Natural killer cell (primary cell): ENCODE results near the gene MEX3C. TPM values are rescaled to one million over a fixed set of nuclear protein-coding genes. Genes with fewer than 3 reads are reported as not detected.

Source experiments
- ATAC-seq, 3 donors: fragments of 150-1000 bp in 2 of 3; fragments of 200-7000 bp in 1 of 3; cut with Tn5 transposase; 1 replicate in 1 of 3; 2 replicates in 2 of 3; pipeline ENCODE4 v1.10.0; 2021; ENCODE audit warnings: mild to moderate bottlenecking in 2 of 3, moderate library complexity in 2 of 3
- DNase-seq, 2 donors: peaks; one replicate each; pipeline versions ENCODE4 v3.0.0 to v3.0.0-alpha.2; 2013 to 2021; ENCODE audit warnings: mixed read lengths in 1 of 2
- H3K27ac ChIP-seq: one replicate; pipeline ENCODE4 v1.5.1; 2013; ENCODE audit warnings: mild to moderate bottlenecking, low read length
- H3K27me3 ChIP-seq: one replicate; pipeline ENCODE4 v1.6.1; 2013; ENCODE audit warnings: low read length; ENCODE audit not compliant: control insufficient read depth, insufficient read depth
- H3K36me3 ChIP-seq: one replicate; pipeline ENCODE4 v1.6.1; 2013; ENCODE audit warnings: low read length; ENCODE audit not compliant: control insufficient read depth, insufficient read depth
- H3K4me1 ChIP-seq: one replicate; pipeline ENCODE4 v1.6.1; 2013; ENCODE audit warnings: low read length; ENCODE audit not compliant: control insufficient read depth, insufficient read depth
- H3K4me3 ChIP-seq: one replicate; pipeline ENCODE4 v1.5.1; 2013; ENCODE audit warnings: low read length
- H3K9me3 ChIP-seq: one replicate; pipeline ENCODE4 v1.6.1; 2013; ENCODE audit warnings: low read length; ENCODE audit not compliant: control insufficient read depth, insufficient read depth
- H3K27ac Mint-ChIP-seq, 2 donors: one replicate each; pipeline ENCODE4 v1.8.0; 2022; ENCODE audit warnings: mild to moderate bottlenecking in 2 of 2, mixed read lengths in 2 of 2, moderate library complexity in 1 of 2
- H3K27me3 Mint-ChIP-seq, 2 donors: one replicate each; pipeline ENCODE4 v1.8.0; 2022; ENCODE audit warnings: low read depth in 2 of 2, mixed read lengths in 2 of 2
- H3K36me3 Mint-ChIP-seq: one replicate; pipeline ENCODE4 v1.8.0; 2022; ENCODE audit warnings: mixed read lengths
- H3K4me1 Mint-ChIP-seq, 2 donors: one replicate each; pipeline ENCODE4 v1.8.0; 2022; ENCODE audit warnings: mixed read lengths in 2 of 2
- H3K4me3 Mint-ChIP-seq: one replicate; pipeline ENCODE4 v1.8.0; 2022; ENCODE audit warnings: mild to moderate bottlenecking, moderate library complexity, mixed read lengths
- H3K9me3 Mint-ChIP-seq, 2 donors: one replicate each; pipeline ENCODE4 v1.8.0; 2022; ENCODE audit warnings: mixed read lengths in 2 of 2
- WGBS: methylation state at CpG from one replicate; pipeline ENCODE4 v1.1.7; 2013; ENCODE audit warnings: missing lambda C conversion rate; ENCODE audit not compliant: insufficient coverage; 5-methylcytosine and 5-hydroxymethylcytosine counted together
- intact Hi-C: fragments of 100-400 bp; cut with micrococcal nuclease; formaldehyde crosslinking; loops from one replicate; pipeline ENCODE4 v1.14.2; 2022
- total RNA-seq, 4 donors: library from RNA; stranded (reverse); fragments of 120-200 nt in 1 of 4; gene quantifications; one replicate each; pipeline versions ENCODE4 v1.2.3 to v1.2.4, GENCODE V29; 2013 to 2022
- TF ChIP-seq, protein P1 (sequence below): fragments of 200-600 bp; IDR thresholded peaks from one replicate; pipeline ENCODE4 v1.8.0; 2022; ENCODE audit warnings: antibody characterized with exemption

The MEX3C gene
- total RNA-seq, 3 donors from 2014 or later (not counting 1 experiment from before 2014, with no cell fraction given): 189 to 205 (median 202) TPM

DNA sequence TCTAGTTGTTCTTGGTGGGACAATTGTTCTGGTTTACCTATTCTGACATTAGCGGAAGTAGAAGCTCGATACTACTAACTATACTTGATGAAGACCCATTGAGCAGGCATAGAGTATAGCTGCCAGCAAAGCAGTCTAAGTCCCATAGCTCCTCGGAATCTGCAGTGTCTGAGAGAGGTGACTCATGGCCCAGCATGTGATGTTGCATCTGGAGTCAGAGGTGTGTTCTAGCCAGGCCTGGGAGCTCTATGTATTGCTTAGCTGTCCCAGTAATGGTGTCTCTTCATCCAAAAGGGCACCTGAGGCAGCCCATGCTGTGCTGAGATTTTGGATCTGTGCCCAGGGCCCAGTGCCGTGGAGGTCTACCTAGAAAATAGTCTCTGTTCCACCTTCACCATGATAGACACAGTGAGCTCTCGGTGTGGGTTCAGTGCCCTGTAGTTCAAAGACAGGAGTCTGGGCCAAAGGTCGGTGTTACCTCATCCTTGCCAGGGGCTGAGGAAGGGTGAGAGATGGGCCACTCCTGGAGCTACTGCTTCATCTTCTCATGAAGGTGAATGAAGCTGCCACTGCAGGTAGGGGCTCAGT is 47.3 kb downstream of the MEX3C start:
- H3K36me3 Mint-ChIP-seq: peaks cover 7% of the 10 kb centered on the region
- peak overlapping the region; percentile 97 to 99 for H3K27ac Mint-ChIP-seq
- Histone ChIP-seq H3K36me3 (no peaks in the 10 kb centered on the region), H3K4me1 (peaks cover 47% of the 10 kb centered on the region), H3K27ac (no peak overlapping the region), H3K9me3 (peaks cover 14% of the 10 kb centered on the region), H3K4me3 (no peak overlapping the region), H3K27me3 (no peaks in the 10 kb centered on the region)
- peaks cover 0 to 3% of the 10 kb centered on the region in 2 donors for H3K9me3 Mint-ChIP-seq
- no peak for ATAC-seq
- H3K4me3 Mint-ChIP-seq: peak overlapping the region; percentile 72
- intact Hi-C loops: loop anchor here (5.0 kb wide), 1 partner anchor 273 kb away; the partner anchor contains the start of gene ME2
- peaks cover 44 to 48% of the 10 kb centered on the region in 2 donors for H3K4me1 Mint-ChIP-seq
- H3K27me3 Mint-ChIP-seq: no peaks in the 10 kb centered on the region
- TF ChIP-seq, protein P1, sequence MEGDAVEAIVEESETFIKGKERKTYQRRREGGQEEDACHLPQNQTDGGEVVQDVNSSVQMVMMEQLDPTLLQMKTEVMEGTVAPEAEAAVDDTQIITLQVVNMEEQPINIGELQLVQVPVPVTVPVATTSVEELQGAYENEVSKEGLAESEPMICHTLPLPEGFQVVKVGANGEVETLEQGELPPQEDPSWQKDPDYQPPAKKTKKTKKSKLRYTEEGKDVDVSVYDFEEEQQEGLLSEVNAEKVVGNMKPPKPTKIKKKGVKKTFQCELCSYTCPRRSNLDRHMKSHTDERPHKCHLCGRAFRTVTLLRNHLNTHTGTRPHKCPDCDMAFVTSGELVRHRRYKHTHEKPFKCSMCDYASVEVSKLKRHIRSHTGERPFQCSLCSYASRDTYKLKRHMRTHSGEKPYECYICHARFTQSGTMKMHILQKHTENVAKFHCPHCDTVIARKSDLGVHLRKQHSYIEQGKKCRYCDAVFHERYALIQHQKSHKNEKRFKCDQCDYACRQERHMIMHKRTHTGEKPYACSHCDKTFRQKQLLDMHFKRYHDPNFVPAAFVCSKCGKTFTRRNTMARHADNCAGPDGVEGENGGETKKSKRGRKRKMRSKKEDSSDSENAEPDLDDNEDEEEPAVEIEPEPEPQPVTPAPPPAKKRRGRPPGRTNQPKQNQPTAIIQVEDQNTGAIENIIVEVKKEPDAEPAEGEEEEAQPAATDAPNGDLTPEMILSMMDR: no peak
- WGBS: 99% methylated on average over 6 of the region's 6 CpGs
- no peak for DNase-seq

DNA sequence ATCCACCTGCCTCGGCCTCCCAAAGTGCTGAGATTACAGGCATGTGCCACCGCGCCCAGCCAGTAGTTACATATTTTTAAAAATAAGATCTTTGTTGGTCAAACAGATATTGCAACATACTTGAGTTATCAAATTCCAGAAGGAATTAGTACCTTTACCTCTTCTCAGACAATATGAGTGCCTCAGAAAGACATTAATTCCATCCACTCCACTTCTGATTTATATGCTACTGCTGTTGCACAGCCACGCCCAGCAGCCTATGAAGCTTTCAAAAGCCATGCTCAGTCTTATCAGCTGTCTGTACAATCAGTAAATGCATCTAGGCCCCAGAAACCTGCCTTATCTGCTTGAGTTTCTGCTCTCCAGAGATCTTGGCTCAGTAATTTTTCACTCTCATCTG is 47.8 kb downstream of the MEX3C start:
- peak overlapping the region; percentile 97 to 99 for H3K27ac Mint-ChIP-seq
- Histone ChIP-seq H3K27ac (no peak overlapping the region), H3K9me3 (peaks cover 14% of the 10 kb centered on the region), H3K4me1 (peaks cover 45% of the 10 kb centered on the region), H3K27me3 (no peaks in the 10 kb centered on the region), H3K36me3 (no peaks in the 10 kb centered on the region), H3K4me3 (no peak overlapping the region)
- no peak for DNase-seq
- intact Hi-C loops: loop anchor here (5.0 kb wide), 1 partner anchor 272 kb away; the partner anchor contains the start of gene ME2
- H3K27me3 Mint-ChIP-seq: no peaks in the 10 kb centered on the region
- H3K4me1 Mint-ChIP-seq: peaks cover 43 to 48% of the 10 kb centered on the region in 2 donors
- H3K9me3 Mint-ChIP-seq: peaks cover 0 to 3% of the 10 kb centered on the region in 2 donors
- TF ChIP-seq, protein P1: no peak
- 94% methylated on average over 4 of the region's 4 CpGs for WGBS
- ATAC-seq: no peak
- peaks cover 7% of the 10 kb centered on the region for H3K36me3 Mint-ChIP-seq
- H3K4me3 Mint-ChIP-seq: peak overlapping the region; percentile 72

DNA sequence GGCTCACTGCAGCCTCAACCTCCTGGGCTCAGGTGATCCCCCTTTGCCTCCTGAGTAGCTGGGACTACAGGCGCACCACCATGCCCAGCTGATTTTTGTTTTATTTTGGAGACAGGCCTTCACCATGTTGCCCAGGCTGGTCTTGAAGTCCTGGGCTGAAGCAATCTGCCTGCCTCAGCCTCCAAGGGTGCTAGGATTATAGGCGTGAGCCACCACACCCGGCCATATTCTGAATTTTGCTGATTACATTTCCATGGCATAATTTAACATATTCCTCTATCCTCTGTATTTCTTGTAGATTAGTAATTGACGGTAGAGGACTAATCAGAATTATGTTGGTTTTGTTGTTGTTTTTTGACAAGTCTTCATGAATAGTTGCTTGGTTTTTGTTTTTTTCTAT is 50.6 kb downstream of the MEX3C start:
- Mint-ChIP-seq H3K9me3 (peaks cover 0 to 3% of the 10 kb centered on the region in 2 donors), H3K27ac (peak overlapping the region in 1 of 2 donors; percentile 50), H3K4me3 (no peak overlapping the region), H3K27me3 (no peaks in the 10 kb centered on the region), H3K36me3 (peaks cover 7% of the 10 kb centered on the region), H3K4me1 (peaks cover 22% of the 10 kb centered on the region in 2 donors)
- DNase-seq (no peak), ATAC-seq (no peak)
- TF ChIP-seq, protein P1: no peak
- peaks cover 17% of the 10 kb centered on the region for H3K4me1 ChIP-seq
- intact Hi-C loops: no loop called here
- WGBS: 76% methylated on average over 3 of the region's 4 CpGs
- no peaks in the 10 kb centered on the region for H3K27me3 ChIP-seq
- no peaks in the 10 kb centered on the region for H3K36me3 ChIP-seq
- no peak overlapping the region for H3K4me3 ChIP-seq
- peaks cover 14% of the 10 kb centered on the region for H3K9me3 ChIP-seq
- no peak overlapping the region for H3K27ac ChIP-seq

DNA sequence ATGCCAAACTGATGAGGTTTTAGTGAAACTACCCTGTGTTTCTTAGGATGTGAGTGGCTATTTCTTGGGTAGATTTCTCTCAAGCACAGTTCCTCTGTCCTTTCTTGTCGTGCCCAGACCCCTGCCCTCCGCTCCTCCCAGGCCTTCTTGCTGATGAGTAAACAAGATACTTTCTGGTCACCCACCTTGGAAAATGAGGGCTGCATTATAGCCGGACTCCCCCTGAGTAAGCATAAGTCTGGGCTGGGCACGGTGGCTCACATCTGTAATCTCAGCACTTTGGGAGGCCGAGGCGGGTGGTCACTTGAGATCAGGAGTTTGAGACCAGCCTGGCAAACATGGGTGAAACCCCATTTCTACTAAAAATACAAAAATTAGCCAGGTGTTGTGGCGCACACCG is 58.5 kb downstream of the MEX3C start:
- Histone ChIP-seq H3K9me3 (no peaks in the 10 kb centered on the region), H3K4me3 (no peak overlapping the region), H3K27me3 (no peaks in the 10 kb centered on the region), H3K4me1 (peaks cover 4% of the 10 kb centered on the region), H3K27ac (no peak overlapping the region), H3K36me3 (no peaks in the 10 kb centered on the region)
- DNase-seq (no peak), ATAC-seq (no peak)
- intact Hi-C loops: no loop called here
- 93% methylated on average over 6 of the region's 8 CpGs for WGBS
- Mint-ChIP-seq H3K27me3 (no peaks in the 10 kb centered on the region), H3K4me3 (no peak overlapping the region), H3K27ac (no peak overlapping the region), H3K4me1 (peaks cover 0 to 21% of the 10 kb centered on the region in 2 donors), H3K36me3 (no peaks in the 10 kb centered on the region), H3K9me3 (no peaks in the 10 kb centered on the region)
- TF ChIP-seq, protein P1: no peak
